SK-N-SH (cell line): Measurements from ENCODE around the gene AUTS2. TPM values are rescaled to one million over a fixed set of nuclear protein-coding genes. Genes with fewer than 3 reads are reported as not detected.

Experiments
- CTCF ChIA-PET: fragments of 300-600, 350-600 bp; formaldehyde crosslinking; extraction: SDS; loops from one replicate; lab custom pipeline; 2021; lab: Yijun Ruan, JAX
- POLR2A ChIA-PET: fragments of 350-600 bp; sonication (Branson Sonifier 250); formaldehyde crosslinking; extraction: SDS; loops from one replicate; lab custom pipeline; 2020; ENCODE audit warnings: antibody characterized with exemption, inconsistent platforms; lab: Yijun Ruan, JAX
- DNase-seq: peaks from one replicate; pipeline ENCODE4 v3.0.0; 2012
- H2AFZ ChIP-seq: fragments of 200-600 bp; sonication (generic); 2 replicates; pipeline ENCODE4 v1.8.1; 2016; ENCODE audit warnings: antibody characterized with exemption, mild to moderate bottlenecking, low read depth
- H3F3A ChIP-seq: fragments of 200-600 bp; sonication (generic); replicated peaks from 2 replicates; pipeline ENCODE3; 2016; ENCODE audit warnings: antibody characterized with exemption, mild to moderate bottlenecking; ENCODE audit not compliant: insufficient read depth
- H3K27ac ChIP-seq, 2 experiments: fragments of 200-500 bp in 1 of 2; fragments of 200-600 bp in 1 of 2; sonication (Bioruptor generic) in 1 of 2; sonication (generic), shearing (Covaris generic) in 1 of 2; 2 replicates each; pipeline versions ENCODE4 v1.5.1 to v1.6.1; 2014 to 2016; ENCODE audit warnings: low read depth in 2 of 2, inconsistent platforms in 1 of 2, low read length in 1 of 2, mild to moderate bottlenecking in 1 of 2, mixed read lengths in 1 of 2
- H3K27me3 ChIP-seq: fragments of 200-600 bp; sonication (generic), shearing (Covaris generic); 2 replicates; pipeline ENCODE4 v1.6.1; 2016; ENCODE audit warnings: mixed run types; ENCODE audit not compliant: insufficient read depth
- H3K36me3 ChIP-seq, 2 experiments: fragments of 200-500 bp in 1 of 2; fragments of 200-600 bp in 1 of 2; sonication (Bioruptor generic) in 1 of 2; sonication (generic) in 1 of 2; replicated peaks in 1 of 2; 2 replicates each; pipeline versions ENCODE3 to v1.5.1; 2014 to 2016; ENCODE audit warnings: low read length in 1 of 2, mild to moderate bottlenecking in 1 of 2; ENCODE audit not compliant: insufficient read depth in 2 of 2, control insufficient read depth in 1 of 2
- H3K4me1 ChIP-seq, 2 experiments: fragments of 200-500 bp in 1 of 2; fragments of 200-600 bp in 1 of 2; sonication (Bioruptor generic) in 1 of 2; sonication (generic), shearing (Covaris generic) in 1 of 2; 2 replicates each; pipeline versions ENCODE4 v1.5.1 to v1.6.1; 2014 to 2016; ENCODE audit warnings: low read depth in 1 of 2, low read length in 1 of 2, mixed run types in 1 of 2; ENCODE audit not compliant: insufficient read depth in 2 of 2, control insufficient read depth in 1 of 2
- H3K4me2 ChIP-seq: fragments of 200-600 bp; sonication (generic), shearing (Covaris generic); 2 replicates; pipeline ENCODE4 v1.6.1; 2017; ENCODE audit warnings: mixed run types
- H3K4me3 ChIP-seq, 2 experiments: fragments of 200-500 bp in 1 of 2; fragments of 200-600 bp in 1 of 2; sonication (Bioruptor generic) in 1 of 2; sonication (generic), shearing (Covaris generic) in 1 of 2; 2 replicates each; pipeline versions ENCODE4 v1.5.1 to v1.8.1; 2014 to 2016; ENCODE audit warnings: low read depth in 2 of 2, inconsistent platforms in 1 of 2, low read length in 1 of 2, mild to moderate bottlenecking in 1 of 2, mixed read lengths in 1 of 2, moderate library complexity in 1 of 2
- H3K79me2 ChIP-seq: fragments of 200-600 bp; sonication (generic); 2 replicates; pipeline ENCODE4 v1.8.1; 2017; ENCODE audit warnings: mild to moderate bottlenecking; ENCODE audit not compliant: insufficient read depth
- H3K9ac ChIP-seq: fragments of 200-600 bp; sonication (generic); 2 replicates; pipeline ENCODE4 v1.6.1; 2017; ENCODE audit warnings: mixed run types
- H3K9me2 ChIP-seq: fragments of 200-600 bp; sonication (generic); 2 replicates; pipeline ENCODE4 v1.6.1; 2017; ENCODE audit warnings: mixed run types
- H3K9me3 ChIP-seq: fragments of 200-600 bp; sonication (generic); 2 replicates; pipeline ENCODE4 v1.6.1; 2017; ENCODE audit warnings: mixed run types, mild to moderate bottlenecking, moderate library complexity
- H4K20me1 ChIP-seq: fragments of 200-600 bp; sonication (generic); 2 replicates; pipeline ENCODE4 v1.6.1; 2017; ENCODE audit warnings: mild to moderate bottlenecking, mixed run types; ENCODE audit not compliant: insufficient read depth
- CHD2 ChIP-seq: fragments of 150-350 bp; IDR thresholded peaks from 2 replicates; pipeline ENCODE4 v1.6.1; 2018; ENCODE audit warnings: low read length; ENCODE audit not compliant: partially characterized antibody
- FOSL2 ChIP-seq: IDR thresholded peaks from 2 replicates; pipeline ENCODE4 v1.4.0; 2012; ENCODE audit warnings: low read depth, mild to moderate bottlenecking, moderate library complexity, borderline replicate concordance
- FOXM1 ChIP-seq: IDR thresholded peaks from 2 replicates; pipeline ENCODE4 v1.4.0; 2012; ENCODE audit warnings: low read depth, mild to moderate bottlenecking
- GABPA ChIP-seq: IDR thresholded peaks from 2 replicates; pipeline ENCODE4 v1.4.0; 2012; ENCODE audit warnings: low read depth, mild to moderate bottlenecking
- IRF3 ChIP-seq: fragments of 150-350 bp; IDR thresholded peaks from 2 replicates; pipeline ENCODE4 v1.6.1; 2016; ENCODE audit warnings: mild to moderate bottlenecking, low read depth, low read length
- MXI1 ChIP-seq: IDR thresholded peaks from 2 replicates; pipeline ENCODE4 v1.6.1; 2012; ENCODE audit warnings: mild to moderate bottlenecking, low read depth, low read length, improper control_type of control experiment
- PBX3 ChIP-seq: IDR thresholded peaks from 2 replicates; pipeline ENCODE4; 2012
- POLR2AphosphoS5 ChIP-seq: IDR thresholded peaks from 2 replicates; pipeline ENCODE4 v1.6.1; 2012; ENCODE audit warnings: low read depth, low read length
- RAD21 ChIP-seq: IDR thresholded peaks from 2 replicates; pipeline ENCODE4 v1.6.1; 2012; ENCODE audit warnings: mild to moderate bottlenecking, low read length
- REST ChIP-seq: IDR thresholded peaks from 2 replicates; pipeline ENCODE4 v1.6.1; 2012; ENCODE audit warnings: mild to moderate bottlenecking, low read depth, low read length, moderate library complexity
- RXRA ChIP-seq: IDR thresholded peaks from 2 replicates; pipeline ENCODE4 v1.4.0; 2012; ENCODE audit warnings: low read depth, mild to moderate bottlenecking, borderline replicate concordance
- SMC3 ChIP-seq: IDR thresholded peaks from 2 replicates; pipeline ENCODE4 v1.6.1; 2012; ENCODE audit warnings: low read depth, low read length, improper control_type of control experiment
- TCF12 ChIP-seq: IDR thresholded peaks from 2 replicates; pipeline ENCODE4 v1.4.0; 2012
- USF1 ChIP-seq: IDR thresholded peaks from 2 replicates; pipeline ENCODE4 v1.4.0; 2012; ENCODE audit warnings: low read depth, borderline replicate concordance
- USF2 ChIP-seq: fragments of 150-350 bp; IDR thresholded peaks from 2 replicates; pipeline ENCODE4 v1.6.1; 2017; ENCODE audit warnings: antibody characterized with exemption, low read length, low read depth, borderline replicate concordance
- WGBS: methylation state at CpG from one replicate; pipeline ENCODE4 v1.1.6; 2017; ENCODE audit warnings: low lambda C conversion rate; 5-methylcytosine and 5-hydroxymethylcytosine counted together
- polyA plus RNA-seq, 3 experiments: library from polyadenylated mRNA; depleted of rRNA; stranded (reverse); fragments of >200 nt; gene quantifications; 2 replicates each; pipeline ENCODE4 v1.2.3, GENCODE V29; 2012

Gene AUTS2
- polyA plus RNA-seq, 1 of the 3 experiments (the other 2 are of a cell fraction) = 15.6 TPM

- Histone ChIP-seq H3K9me3 (no peaks in the 10 kb centered on the region), H4K20me1 (no peaks in the 10 kb centered on the region)
- TF ChIP-seq PBX3 (peak; percentile 50), TCF12 (peak; percentile 32; the same call in 1 of the 2 replicates), POLR2AphosphoS5 (no peak)
- TF ChIP-seq, all 33 proteins: peak for 2
- Histone ChIP-seq H3K27me3 (no peaks in the 10 kb centered on the region), H3K36me3 (no peaks in the 10 kb centered on the region), H3K79me2 (no peaks in the 10 kb centered on the region), H3K4me3 (no peak overlapping the region), H3K4me2 (peak overlapping the region; percentile 3; the same call in 1 of the 2 replicates), H3K4me1 (peaks cover 9 to 30% of the 10 kb centered on the region in 2 experiments), H3K9me2 (no peaks in the 10 kb centered on the region), H3F3A (peaks cover 9% of the 10 kb centered on the region), H2AFZ (no peak overlapping the region), H3K27ac (peak overlapping the region in 1 of 2 experiments; percentile 79; a peak in 2 of 4 replicates), H3K9ac (no peak overlapping the region)
- ChIA-PET POLR2A (no interaction called here), CTCF (interaction anchor here (1.1 to 3.5 kb wide), 9 partner anchors 8 to 556 kb away, joined by 3 to 18 read pairs (median 6); no protein-coding TSS in a partner anchor)
- WGBS = 58% methylated on average over 4 of the region's 4 CpGs
- DNase-seq = no peak
Observed at GRCh38 chr7:70142247-70142932, 544.1 kb downstream of the AUTS2 start.

- Histone ChIP-seq H3K9me2 (no peaks in the 10 kb centered on the region), H3K4me1 (peaks cover 9 to 30% of the 10 kb centered on the region in 2 experiments), H3K4me3 (no peak overlapping the region), H3K27ac (peak overlapping the region in 1 of 2 experiments; percentile 79; a peak in 2 of 4 replicates), H3K9me3 (no peaks in the 10 kb centered on the region), H3K36me3 (no peaks in the 10 kb centered on the region), H4K20me1 (no peaks in the 10 kb centered on the region), H3K27me3 (no peaks in the 10 kb centered on the region), H3K9ac (no peak overlapping the region), H3K4me2 (peak overlapping the region; percentile 3; the same call in 1 of the 2 replicates), H3F3A (peaks cover 9% of the 10 kb centered on the region), H3K79me2 (no peaks in the 10 kb centered on the region), H2AFZ (no peak overlapping the region)
- POLR2A ChIA-PET = no interaction called here
- CTCF ChIA-PET = interaction anchor here (1.1 to 3.5 kb wide), 11 partner anchors 9 to 555 kb away, joined by 3 to 18 read pairs (median 5); no protein-coding TSS in a partner anchor
- WGBS = 90% methylated on average over 5 of the region's 5 CpGs
- DNase-seq = peak; percentile 40
- no peak for TF ChIP-seq FOXM1
- TF ChIP-seq MXI1 = peak; percentile 8; the same call in 1 of the 2 replicates
- no peak for TF ChIP-seq SMC3
- peak; percentile 62 for TF ChIP-seq CHD2
- TF ChIP-seq POLR2AphosphoS5 = no peak
- TF ChIP-seq GABPA = no peak
- no peak for TF ChIP-seq FOSL2
- TF ChIP-seq USF1 = no peak
- TF ChIP-seq TCF12 = no peak; the same call in 1 of the 2 replicates
- no peak for TF ChIP-seq REST
- no peak for TF ChIP-seq RXRA
- TF ChIP-seq USF2 = no peak
- TF ChIP-seq IRF3 = no peak
- TF ChIP-seq RAD21 = 0 out of 2 replicates have a peak, but pooled peaks have one; percentile 2
Observed at GRCh38 chr7:70143075-70144044, 545.1 kb downstream of the AUTS2 start.
